Measurements from ENCODE around the gene TRAPPC2B. TPM values are rescaled to one million over a fixed set of nuclear protein-coding genes. Genes with fewer than 3 reads are reported as not detected.

TRAPPC2B gene
- total and polyA plus RNA-seq, 2 of the 13 experiments (the other 11 are each of a cell fraction or from before 2014, with no cell fraction given), result 13.3 to 17.7 TPM

DNA sequence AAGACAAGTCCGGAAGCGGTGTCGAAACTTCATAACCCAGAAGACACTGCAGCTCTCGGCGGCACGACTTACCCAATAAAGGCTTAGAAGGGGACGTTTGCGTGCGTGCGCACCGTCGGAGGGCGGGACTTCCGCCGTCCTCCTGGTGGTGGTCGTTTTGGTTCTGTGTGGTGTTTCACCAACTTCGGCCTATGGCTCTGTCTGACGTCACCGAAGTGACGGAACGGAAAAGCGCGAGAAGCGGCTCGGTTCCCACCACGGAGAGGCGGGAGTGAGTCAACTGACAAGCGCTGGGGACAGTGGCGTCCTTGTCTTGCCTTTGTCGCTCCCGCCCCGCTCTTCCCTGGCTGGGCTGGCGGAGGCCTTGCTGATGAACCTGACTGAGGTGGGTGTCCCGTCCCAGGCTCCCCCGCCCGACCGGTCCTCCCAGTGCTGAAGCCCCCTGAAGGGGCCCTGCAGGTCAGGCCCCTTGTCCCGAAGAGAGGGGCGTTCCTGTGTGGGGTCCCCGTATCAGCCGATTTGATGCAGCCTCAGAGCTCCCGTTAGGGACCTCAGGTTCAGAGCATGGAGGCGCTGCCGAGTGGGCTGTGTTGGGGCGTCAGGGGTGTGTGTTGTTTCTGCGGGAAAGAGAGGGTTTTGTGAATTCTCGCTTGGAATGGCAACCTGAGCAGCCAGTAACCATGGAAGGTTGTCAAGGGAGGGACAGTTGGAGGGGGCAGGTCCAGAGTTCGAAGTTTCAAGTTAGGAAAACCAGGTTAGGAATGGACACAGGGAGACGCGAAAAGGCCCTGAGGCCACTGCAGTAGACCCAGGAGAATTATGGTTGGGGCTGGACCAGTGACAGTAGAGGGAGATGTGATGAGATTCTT, 26.6 kb downstream of the TRAPPC2B start, which contains the start of gene ZNF548 (continued):
- TF ChIP-seq, protein P1, sequence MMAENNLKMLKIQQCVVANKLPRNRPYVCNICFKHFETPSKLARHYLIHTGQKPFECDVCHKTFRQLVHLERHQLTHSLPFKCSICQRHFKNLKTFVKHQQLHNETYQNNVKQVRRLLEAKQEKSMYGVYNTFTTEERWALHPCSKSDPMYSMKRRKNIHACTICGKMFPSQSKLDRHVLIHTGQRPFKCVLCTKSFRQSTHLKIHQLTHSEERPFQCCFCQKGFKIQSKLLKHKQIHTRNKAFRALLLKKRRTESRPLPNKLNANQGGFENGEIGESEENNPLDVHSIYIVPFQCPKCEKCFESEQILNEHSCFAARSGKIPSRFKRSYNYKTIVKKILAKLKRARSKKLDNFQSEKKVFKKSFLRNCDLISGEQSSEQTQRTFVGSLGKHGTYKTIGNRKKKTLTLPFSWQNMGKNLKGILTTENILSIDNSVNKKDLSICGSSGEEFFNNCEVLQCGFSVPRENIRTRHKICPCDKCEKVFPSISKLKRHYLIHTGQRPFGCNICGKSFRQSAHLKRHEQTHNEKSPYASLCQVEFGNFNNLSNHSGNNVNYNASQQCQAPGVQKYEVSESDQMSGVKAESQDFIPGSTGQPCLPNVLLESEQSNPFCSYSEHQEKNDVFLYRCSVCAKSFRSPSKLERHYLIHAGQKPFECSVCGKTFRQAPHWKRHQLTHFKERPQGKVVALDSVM (CRISPR knock-in tag; IDR thresholded peaks at IDR 0.05), result no peak
- no peak for TF ChIP-seq ZNF205 (CRISPR knock-in tag; IDR thresholded peaks at IDR 0.05)
- no peak; the same call in 1 of the 2 replicates for TF ChIP-seq EHMT2 (IDR thresholded peaks at IDR 0.05; ENCODE audit: borderline replicate concordance, low read depth, low read length)
- 0 out of 2 replicates have a peak, but pooled peaks have one; percentile 34 for TF ChIP-seq MZF1 (CRISPR knock-in tag; IDR thresholded peaks at IDR 0.05; ENCODE audit: borderline replicate concordance)
- TF ChIP-seq GZF1 (CRISPR knock-in tag; IDR thresholded peaks at IDR 0.05), result 0 out of 2 replicates have a peak, but pooled peaks have one; percentile 73
- TF ChIP-seq ZBTB7A (CRISPR knock-in tag; IDR thresholded peaks at IDR 0.05), result peak; percentile 75
- TF ChIP-seq, protein P2, sequence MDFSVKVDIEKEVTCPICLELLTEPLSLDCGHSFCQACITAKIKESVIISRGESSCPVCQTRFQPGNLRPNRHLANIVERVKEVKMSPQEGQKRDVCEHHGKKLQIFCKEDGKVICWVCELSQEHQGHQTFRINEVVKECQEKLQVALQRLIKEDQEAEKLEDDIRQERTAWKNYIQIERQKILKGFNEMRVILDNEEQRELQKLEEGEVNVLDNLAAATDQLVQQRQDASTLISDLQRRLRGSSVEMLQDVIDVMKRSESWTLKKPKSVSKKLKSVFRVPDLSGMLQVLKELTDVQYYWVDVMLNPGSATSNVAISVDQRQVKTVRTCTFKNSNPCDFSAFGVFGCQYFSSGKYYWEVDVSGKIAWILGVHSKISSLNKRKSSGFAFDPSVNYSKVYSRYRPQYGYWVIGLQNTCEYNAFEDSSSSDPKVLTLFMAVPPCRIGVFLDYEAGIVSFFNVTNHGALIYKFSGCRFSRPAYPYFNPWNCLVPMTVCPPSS (IDR thresholded peaks at IDR 0.05), result no peak
- TF ChIP-seq ZFP36 (IDR thresholded peaks at IDR 0.05; ENCODE audit: borderline replicate concordance, low read depth, low read length, partially characterized antibody), result no peak
- peak; percentile 81; the same call in 1 of the 2 replicates for TF ChIP-seq ZBTB7B (CRISPR knock-in tag; IDR thresholded peaks at IDR 0.05)
- TF ChIP-seq ZBTB20 (CRISPR knock-in tag; IDR thresholded peaks at IDR 0.05; ENCODE audit: borderline replicate concordance, low read depth), result peak; percentile 57; the same call in 1 of the 2 replicates
- peak; percentile 49; the same call in 1 of the 2 replicates for TF ChIP-seq SP5 (CRISPR knock-in tag; IDR thresholded peaks at IDR 0.05; ENCODE audit: borderline replicate concordance, low read depth)
- TF ChIP-seq HMG20B (CRISPR knock-in tag; conservative IDR thresholded peaks at IDR 0.05), result no peak
- TF ChIP-seq, protein P3, sequence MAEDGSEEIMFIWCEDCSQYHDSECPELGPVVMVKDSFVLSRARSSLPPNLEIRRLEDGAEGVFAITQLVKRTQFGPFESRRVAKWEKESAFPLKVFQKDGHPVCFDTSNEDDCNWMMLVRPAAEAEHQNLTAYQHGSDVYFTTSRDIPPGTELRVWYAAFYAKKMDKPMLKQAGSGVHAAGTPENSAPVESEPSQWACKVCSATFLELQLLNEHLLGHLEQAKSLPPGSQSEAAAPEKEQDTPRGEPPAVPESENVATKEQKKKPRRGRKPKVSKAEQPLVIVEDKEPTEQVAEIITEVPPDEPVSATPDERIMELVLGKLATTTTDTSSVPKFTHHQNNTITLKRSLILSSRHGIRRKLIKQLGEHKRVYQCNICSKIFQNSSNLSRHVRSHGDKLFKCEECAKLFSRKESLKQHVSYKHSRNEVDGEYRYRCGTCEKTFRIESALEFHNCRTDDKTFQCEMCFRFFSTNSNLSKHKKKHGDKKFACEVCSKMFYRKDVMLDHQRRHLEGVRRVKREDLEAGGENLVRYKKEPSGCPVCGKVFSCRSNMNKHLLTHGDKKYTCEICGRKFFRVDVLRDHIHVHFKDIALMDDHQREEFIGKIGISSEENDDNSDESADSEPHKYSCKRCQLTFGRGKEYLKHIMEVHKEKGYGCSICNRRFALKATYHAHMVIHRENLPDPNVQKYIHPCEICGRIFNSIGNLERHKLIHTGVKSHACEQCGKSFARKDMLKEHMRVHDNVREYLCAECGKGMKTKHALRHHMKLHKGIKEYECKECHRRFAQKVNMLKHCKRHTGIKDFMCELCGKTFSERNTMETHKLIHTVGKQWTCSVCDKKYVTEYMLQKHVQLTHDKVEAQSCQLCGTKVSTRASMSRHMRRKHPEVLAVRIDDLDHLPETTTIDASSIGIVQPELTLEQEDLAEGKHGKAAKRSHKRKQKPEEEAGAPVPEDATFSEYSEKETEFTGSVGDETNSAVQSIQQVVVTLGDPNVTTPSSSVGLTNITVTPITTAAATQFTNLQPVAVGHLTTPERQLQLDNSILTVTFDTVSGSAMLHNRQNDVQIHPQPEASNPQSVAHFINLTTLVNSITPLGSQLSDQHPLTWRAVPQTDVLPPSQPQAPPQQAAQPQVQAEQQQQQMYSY (CRISPR knock-in tag; IDR thresholded peaks at IDR 0.05), result peak; percentile 87
- TF ChIP-seq, protein P4, sequence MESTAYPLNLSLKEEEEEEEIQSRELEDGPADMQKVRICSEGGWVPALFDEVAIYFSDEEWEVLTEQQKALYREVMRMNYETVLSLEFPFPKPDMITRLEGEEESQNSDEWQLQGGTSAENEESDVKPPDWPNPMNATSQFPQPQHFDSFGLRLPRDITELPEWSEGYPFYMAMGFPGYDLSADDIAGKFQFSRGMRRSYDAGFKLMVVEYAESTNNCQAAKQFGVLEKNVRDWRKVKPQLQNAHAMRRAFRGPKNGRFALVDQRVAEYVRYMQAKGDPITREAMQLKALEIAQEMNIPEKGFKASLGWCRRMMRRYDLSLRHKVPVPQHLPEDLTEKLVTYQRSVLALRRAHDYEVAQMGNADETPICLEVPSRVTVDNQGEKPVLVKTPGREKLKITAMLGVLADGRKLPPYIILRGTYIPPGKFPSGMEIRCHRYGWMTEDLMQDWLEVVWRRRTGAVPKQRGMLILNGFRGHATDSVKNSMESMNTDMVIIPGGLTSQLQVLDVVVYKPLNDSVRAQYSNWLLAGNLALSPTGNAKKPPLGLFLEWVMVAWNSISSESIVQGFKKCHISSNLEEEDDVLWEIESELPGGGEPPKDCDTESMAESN (CRISPR knock-in tag; conservative IDR thresholded peaks at IDR 0.05), result no peak; the same call in 1 of the 2 replicates
- peak; percentile 65; the same call in 1 of the 2 replicates for TF ChIP-seq ZNF333 (CRISPR knock-in tag; IDR thresholded peaks at IDR 0.05; ENCODE audit: borderline replicate concordance)
- no peak for TF ChIP-seq ZNF558 (CRISPR knock-in tag; IDR thresholded peaks at IDR 0.05; ENCODE audit: borderline replicate concordance)
- no peak for TF ChIP-seq ZNF737 (CRISPR knock-in tag; IDR thresholded peaks at IDR 0.05; ENCODE audit: borderline replicate concordance)
